ENCODE data around the gene MYLK.

Gene MYLK

GRCh38 chr3:123767009-123767372 is 117.1 kb downstream of the MYLK start:
- TF ChIP-seq, protein P1, sequence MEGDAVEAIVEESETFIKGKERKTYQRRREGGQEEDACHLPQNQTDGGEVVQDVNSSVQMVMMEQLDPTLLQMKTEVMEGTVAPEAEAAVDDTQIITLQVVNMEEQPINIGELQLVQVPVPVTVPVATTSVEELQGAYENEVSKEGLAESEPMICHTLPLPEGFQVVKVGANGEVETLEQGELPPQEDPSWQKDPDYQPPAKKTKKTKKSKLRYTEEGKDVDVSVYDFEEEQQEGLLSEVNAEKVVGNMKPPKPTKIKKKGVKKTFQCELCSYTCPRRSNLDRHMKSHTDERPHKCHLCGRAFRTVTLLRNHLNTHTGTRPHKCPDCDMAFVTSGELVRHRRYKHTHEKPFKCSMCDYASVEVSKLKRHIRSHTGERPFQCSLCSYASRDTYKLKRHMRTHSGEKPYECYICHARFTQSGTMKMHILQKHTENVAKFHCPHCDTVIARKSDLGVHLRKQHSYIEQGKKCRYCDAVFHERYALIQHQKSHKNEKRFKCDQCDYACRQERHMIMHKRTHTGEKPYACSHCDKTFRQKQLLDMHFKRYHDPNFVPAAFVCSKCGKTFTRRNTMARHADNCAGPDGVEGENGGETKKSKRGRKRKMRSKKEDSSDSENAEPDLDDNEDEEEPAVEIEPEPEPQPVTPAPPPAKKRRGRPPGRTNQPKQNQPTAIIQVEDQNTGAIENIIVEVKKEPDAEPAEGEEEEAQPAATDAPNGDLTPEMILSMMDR (conservative IDR thresholded peaks at IDR 0.05; ENCODE audit: control insufficient read depth, insufficient read depth, low read depth, low read length), result no peak
- no peak overlapping the region for H3K4me3 ChIP-seq (ENCODE audit: control insufficient read depth, low read depth, low read length)
- DNase-seq (ENCODE audit: low read depth), result no peak

DNA sequence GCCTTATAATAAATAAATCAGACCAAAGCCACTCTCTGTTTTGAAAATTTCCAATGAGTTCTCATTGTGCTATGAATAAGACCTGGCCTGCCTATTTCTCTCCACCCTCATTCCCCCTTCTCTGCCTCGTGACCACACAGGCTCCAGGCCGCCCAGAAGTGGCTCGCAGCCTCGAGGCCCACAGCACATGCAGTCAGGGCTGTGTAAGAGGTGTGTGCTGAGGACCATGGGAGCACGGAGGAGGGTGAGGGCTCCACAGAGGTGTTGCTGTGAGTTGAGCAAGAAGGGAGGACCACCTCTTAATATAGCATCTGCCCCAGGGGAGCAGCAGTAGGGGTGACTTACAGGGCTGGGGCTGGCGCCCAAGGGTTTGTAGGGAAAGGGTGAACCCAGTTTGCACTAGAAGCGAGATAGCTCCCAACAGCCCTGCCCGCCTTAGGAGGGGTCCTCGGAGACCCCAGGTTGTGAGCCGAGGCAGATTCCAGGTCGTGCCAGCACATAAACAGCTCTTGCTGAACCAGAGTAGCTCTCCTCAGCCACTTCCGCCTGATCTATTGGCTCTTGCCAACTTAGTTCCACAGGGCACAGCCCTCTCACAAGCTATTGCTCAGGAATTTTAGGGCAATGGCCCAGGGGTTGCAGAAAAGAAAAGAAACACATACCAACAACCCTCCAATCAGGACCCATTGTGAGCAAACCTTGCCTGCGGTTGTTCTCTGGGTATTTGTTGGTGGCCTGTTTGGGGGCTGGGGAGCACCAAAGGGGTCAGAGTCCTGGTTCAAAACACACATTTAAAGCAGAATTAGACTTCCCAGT is 117.7 kb downstream of the MYLK start:
- DNase-seq (ENCODE audit: low read depth), result no peak
- TF ChIP-seq, protein P1 (conservative IDR thresholded peaks at IDR 0.05; ENCODE audit: control insufficient read depth, insufficient read depth, low read depth, low read length), result no peak

GRCh38 chr3:123765475-123766128 is 118.5 kb downstream of the MYLK start:
- peak; percentile 64 for DNase-seq (ENCODE audit: low read depth)

More for the DNA sequence above, 117.7 kb downstream of the MYLK start:
- H3K4me3 ChIP-seq (ENCODE audit: control insufficient read depth, low read depth, low read length), result no peak overlapping the region

DNA sequence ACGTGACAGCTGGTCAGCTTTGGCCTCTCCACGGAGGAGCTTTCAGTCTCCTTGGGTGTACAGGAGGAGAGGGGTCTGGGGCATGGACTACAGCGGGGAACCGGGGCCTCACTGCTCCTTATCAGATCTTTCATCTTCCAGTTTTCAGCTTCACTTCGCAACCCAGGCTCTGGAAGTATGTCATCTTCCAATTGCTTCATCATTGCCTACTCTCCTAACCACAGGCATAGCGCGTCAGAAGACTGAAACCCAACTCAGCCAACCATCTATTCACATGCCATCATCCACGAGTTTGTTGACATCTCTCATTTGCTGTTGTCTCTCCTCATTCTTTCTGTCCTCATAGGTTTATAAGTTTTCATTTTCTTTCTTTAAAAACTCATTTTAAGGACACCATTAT is 119.5 kb downstream of the MYLK start:
- no peak for DNase-seq (ENCODE audit: low read depth)
- TF ChIP-seq, protein P1 (conservative IDR thresholded peaks at IDR 0.05; ENCODE audit: control insufficient read depth, insufficient read depth, low read depth, low read length), result no peak
- H3K4me3 ChIP-seq (ENCODE audit: control insufficient read depth, low read depth, low read length), result no peak overlapping the region

More at GRCh38 chr3:123765475-123766128, 118.5 kb downstream of the MYLK start:
- no peak overlapping the region for H3K4me3 ChIP-seq (ENCODE audit: control insufficient read depth, low read depth, low read length)
- TF ChIP-seq, protein P1 (conservative IDR thresholded peaks at IDR 0.05; ENCODE audit: control insufficient read depth, insufficient read depth, low read depth, low read length), result no peak

GRCh38 chr3:123762805-123763204 is 121.3 kb downstream of the MYLK start:
- TF ChIP-seq, protein P1 (conservative IDR thresholded peaks at IDR 0.05; ENCODE audit: control insufficient read depth, insufficient read depth, low read depth, low read length), result no peak
- no peak overlapping the region for H3K4me3 ChIP-seq (ENCODE audit: control insufficient read depth, low read depth, low read length)
- DNase-seq (ENCODE audit: low read depth), result no peak

GRCh38 chr3:123760817-123761216 is 123.3 kb downstream of the MYLK start:
- TF ChIP-seq, protein P1 (conservative IDR thresholded peaks at IDR 0.05; ENCODE audit: control insufficient read depth, insufficient read depth, low read depth, low read length), result no peak
- no peak for DNase-seq (ENCODE audit: low read depth)
- H3K4me3 ChIP-seq (ENCODE audit: control insufficient read depth, low read depth, low read length), result no peak overlapping the region

Measured in fibroblast of mammary gland (primary cell).